HepG2 (cell line): ENCODE data around the gene CD300LF. TPM values are rescaled to one million over a fixed set of nuclear protein-coding genes. Genes with fewer than 3 reads are reported as not detected.
A peak's percentile ranks its signal among the peaks of the same experiment; 100 is the strongest.

ENCODE experiments used
- AGO2 ChIP-seq: fragments of 200-400 bp; formaldehyde crosslinking; optimal IDR thresholded peaks from 2 replicates; pipeline ENCODE3; 2017; ENCODE audit warnings: mild to moderate bottlenecking, low read depth, low read length, moderate library complexity
- CBFB ChIP-seq: sonication (generic); formaldehyde crosslinking; IDR thresholded peaks from 2 replicates; pipeline ENCODE4 v1.4.0; 2020; ENCODE audit warnings: missing genetic modification reagents
- CEBPB ChIP-seq: IDR thresholded peaks from 2 replicates; pipeline ENCODE4 v1.6.1; 2011; ENCODE audit warnings: low read depth, low read length, improper control_type of control experiment, borderline replicate concordance
- HHEX ChIP-seq: IDR thresholded peaks from 2 replicates; pipeline ENCODE4 v1.6.1; 2016; ENCODE audit warnings: control low read depth
- IRX3 ChIP-seq: sonication (generic); formaldehyde crosslinking; IDR thresholded peaks from 2 replicates; pipeline ENCODE4 v1.8.1; 2023; ENCODE audit warnings: mild to moderate bottlenecking, low read depth, missing genetic modification reagents, borderline replicate concordance
- PHF8 ChIP-seq: sonication (generic); formaldehyde crosslinking; IDR thresholded peaks from 2 replicates; pipeline ENCODE4 v1.5.0; 2020; ENCODE audit warnings: missing genetic modification reagents
- RELA ChIP-seq: sonication (generic); formaldehyde crosslinking; IDR thresholded peaks from 2 replicates; pipeline ENCODE4 v1.4.0; 2020; ENCODE audit warnings: missing genetic modification reagents
- TAF1 ChIP-seq: sonication (generic); formaldehyde crosslinking; IDR thresholded peaks from 2 replicates; pipeline ENCODE4 v1.4.0; 2020; ENCODE audit warnings: missing genetic modification reagents
- ZNF234 ChIP-seq: sonication (generic); formaldehyde crosslinking; conservative IDR thresholded peaks from 2 replicates; pipeline ENCODE4 v1.5.1; 2020; ENCODE audit warnings: mild to moderate bottlenecking, missing genetic modification reagents
- ZNF629 ChIP-seq: sonication (generic); formaldehyde crosslinking; conservative IDR thresholded peaks from 2 replicates; pipeline ENCODE4 v1.5.0; 2020; ENCODE audit warnings: missing genetic modification reagents
- ZNF713 ChIP-seq: sonication (generic); formaldehyde crosslinking; IDR thresholded peaks from 2 replicates; pipeline ENCODE4 v1.4.0; 2020; ENCODE audit warnings: mild to moderate bottlenecking, missing genetic modification reagents
- ZNF781 ChIP-seq: sonication (generic); formaldehyde crosslinking; IDR thresholded peaks from 2 replicates; pipeline ENCODE4 v1.5.1; 2020; ENCODE audit warnings: borderline replicate concordance, mild to moderate bottlenecking, missing genetic modification reagents; ENCODE audit errors: not compliant biosample characterization
- polyA plus RNA-seq, 8 experiments: library from polyadenylated mRNA; depleted of rRNA in 3 of 8; stranded (reverse) in 7 of 8; unstranded in 1 of 8; fragments of >200 nt; fragmentation: Illumina TruSeq in 4 of 8; extraction: Trizol in 4 of 8; gene quantifications; 2 replicates each; pipeline versions ENCODE4 v1.2.1 to v1.2.3, GENCODE V29; 2011 to 2016; ENCODE audit warnings: low read depth in 4 of 8, missing spikeins in 1 of 8, mixed read lengths in 1 of 8; ENCODE audit not compliant: insufficient read depth in 1 of 8
- total RNA-seq, 5 experiments: library from RNA; depleted of rRNA; stranded (reverse); fragments of >200 nt; fragmentation: Illumina TruSeq; extraction: Trizol; gene quantifications; 2 replicates each; pipeline ENCODE4 v1.2.3, GENCODE V29; 2016; ENCODE audit warnings: low read depth in 1 of 5
- TF ChIP-seq, protein P1 (sequence below): sonication (generic); formaldehyde crosslinking; IDR thresholded peaks from 2 replicates; pipeline ENCODE4 v1.4.0; 2020; ENCODE audit warnings: missing genetic modification reagents
- TF ChIP-seq, protein P2 (sequence below): sonication (generic); formaldehyde crosslinking; IDR thresholded peaks from 2 replicates; pipeline ENCODE4 v1.5.0; 2020; ENCODE audit warnings: missing genetic modification reagents
- TF ChIP-seq, protein P3 (sequence below): sonication (generic); formaldehyde crosslinking; conservative IDR thresholded peaks from 2 replicates; pipeline ENCODE4 v1.4.0; 2020; ENCODE audit warnings: missing genetic modification reagents
- TF ChIP-seq, protein P4 (sequence below): sonication (generic); formaldehyde crosslinking; conservative IDR thresholded peaks from 2 replicates; pipeline ENCODE4 v1.8.1; 2023; ENCODE audit warnings: missing genetic modification reagents
- TF ChIP-seq, protein P5 (sequence below): sonication (generic); formaldehyde crosslinking; IDR thresholded peaks from 2 replicates; pipeline ENCODE4 v1.8.1; 2023; ENCODE audit warnings: mild to moderate bottlenecking, missing genetic modification reagents, borderline replicate concordance
- TF ChIP-seq, protein P6 (sequence below): sonication (generic); formaldehyde crosslinking; IDR thresholded peaks from 2 replicates; pipeline ENCODE4 v1.5.1; 2020; ENCODE audit warnings: missing genetic modification reagents, mild to moderate bottlenecking, borderline replicate concordance
- TF ChIP-seq, protein P7 (sequence below): sonication (generic); formaldehyde crosslinking; IDR thresholded peaks from 2 replicates; pipeline ENCODE4 v1.5.0; 2020; ENCODE audit warnings: missing genetic modification reagents, mild to moderate bottlenecking, borderline replicate concordance

CD300LF gene
- total and polyA plus RNA-seq, 2 of the 13 experiments (the other 11 are each of a cell fraction or from before 2014, with no cell fraction given): not detected

DNA sequence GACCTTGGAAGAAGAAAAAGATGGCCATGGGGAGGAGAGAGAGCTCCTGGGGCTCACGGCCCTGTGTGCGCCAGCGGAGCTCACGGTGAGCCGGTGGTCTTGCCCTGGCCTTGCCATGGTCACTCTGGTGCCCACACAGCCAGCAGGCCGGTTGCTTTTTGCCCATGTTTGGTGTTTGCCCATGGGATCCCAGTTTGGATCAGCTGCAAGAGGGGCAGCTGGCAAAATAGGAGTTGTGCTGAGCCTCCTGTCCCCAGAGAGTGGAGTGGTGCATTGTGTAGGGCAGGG, 37.3 kb upstream of the CD300LF start (continued):
- TF ChIP-seq, protein P1, sequence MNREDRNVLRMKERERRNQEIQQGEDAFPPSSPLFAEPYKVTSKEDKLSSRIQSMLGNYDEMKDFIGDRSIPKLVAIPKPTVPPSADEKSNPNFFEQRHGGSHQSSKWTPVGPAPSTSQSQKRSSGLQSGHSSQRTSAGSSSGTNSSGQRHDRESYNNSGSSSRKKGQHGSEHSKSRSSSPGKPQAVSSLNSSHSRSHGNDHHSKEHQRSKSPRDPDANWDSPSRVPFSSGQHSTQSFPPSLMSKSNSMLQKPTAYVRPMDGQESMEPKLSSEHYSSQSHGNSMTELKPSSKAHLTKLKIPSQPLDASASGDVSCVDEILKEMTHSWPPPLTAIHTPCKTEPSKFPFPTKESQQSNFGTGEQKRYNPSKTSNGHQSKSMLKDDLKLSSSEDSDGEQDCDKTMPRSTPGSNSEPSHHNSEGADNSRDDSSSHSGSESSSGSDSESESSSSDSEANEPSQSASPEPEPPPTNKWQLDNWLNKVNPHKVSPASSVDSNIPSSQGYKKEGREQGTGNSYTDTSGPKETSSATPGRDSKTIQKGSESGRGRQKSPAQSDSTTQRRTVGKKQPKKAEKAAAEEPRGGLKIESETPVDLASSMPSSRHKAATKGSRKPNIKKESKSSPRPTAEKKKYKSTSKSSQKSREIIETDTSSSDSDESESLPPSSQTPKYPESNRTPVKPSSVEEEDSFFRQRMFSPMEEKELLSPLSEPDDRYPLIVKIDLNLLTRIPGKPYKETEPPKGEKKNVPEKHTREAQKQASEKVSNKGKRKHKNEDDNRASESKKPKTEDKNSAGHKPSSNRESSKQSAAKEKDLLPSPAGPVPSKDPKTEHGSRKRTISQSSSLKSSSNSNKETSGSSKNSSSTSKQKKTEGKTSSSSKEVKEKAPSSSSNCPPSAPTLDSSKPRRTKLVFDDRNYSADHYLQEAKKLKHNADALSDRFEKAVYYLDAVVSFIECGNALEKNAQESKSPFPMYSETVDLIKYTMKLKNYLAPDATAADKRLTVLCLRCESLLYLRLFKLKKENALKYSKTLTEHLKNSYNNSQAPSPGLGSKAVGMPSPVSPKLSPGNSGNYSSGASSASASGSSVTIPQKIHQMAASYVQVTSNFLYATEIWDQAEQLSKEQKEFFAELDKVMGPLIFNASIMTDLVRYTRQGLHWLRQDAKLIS: 0 out of 2 replicates have a peak, but pooled peaks have one; percentile 19
- TF ChIP-seq ZNF713 (CRISPR knock-in tag) (no peak), PHF8 (CRISPR knock-in tag) (peak; percentile 2; the same call in 1 of the 2 replicates), CEBPB (no peak), RELA (CRISPR knock-in tag) (peak; percentile 7; the same call in 1 of the 2 replicates), IRX3 (CRISPR knock-in tag) (0 out of 2 replicates have a peak, but pooled peaks have one; percentile 4), CBFB (0 out of 2 replicates have a peak, but pooled peaks have one; percentile 6), HHEX (CRISPR knock-in tag) (no peak), TAF1 (peak; percentile 11; the same call in 1 of the 2 replicates), ZNF629 (CRISPR knock-in tag) (no peak), AGO2 (peak; percentile 75), ZNF781 (CRISPR knock-in tag) (peak; percentile 19), ZNF234 (0 out of 2 replicates have a peak, but pooled peaks have one; percentile 38)
- TF ChIP-seq, protein P2, sequence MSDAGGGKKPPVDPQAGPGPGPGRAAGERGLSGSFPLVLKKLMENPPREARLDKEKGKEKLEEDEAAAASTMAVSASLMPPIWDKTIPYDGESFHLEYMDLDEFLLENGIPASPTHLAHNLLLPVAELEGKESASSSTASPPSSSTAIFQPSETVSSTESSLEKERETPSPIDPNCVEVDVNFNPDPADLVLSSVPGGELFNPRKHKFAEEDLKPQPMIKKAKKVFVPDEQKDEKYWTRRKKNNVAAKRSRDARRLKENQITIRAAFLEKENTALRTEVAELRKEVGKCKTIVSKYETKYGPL (CRISPR knock-in tag): no peak
- TF ChIP-seq, protein P3, sequence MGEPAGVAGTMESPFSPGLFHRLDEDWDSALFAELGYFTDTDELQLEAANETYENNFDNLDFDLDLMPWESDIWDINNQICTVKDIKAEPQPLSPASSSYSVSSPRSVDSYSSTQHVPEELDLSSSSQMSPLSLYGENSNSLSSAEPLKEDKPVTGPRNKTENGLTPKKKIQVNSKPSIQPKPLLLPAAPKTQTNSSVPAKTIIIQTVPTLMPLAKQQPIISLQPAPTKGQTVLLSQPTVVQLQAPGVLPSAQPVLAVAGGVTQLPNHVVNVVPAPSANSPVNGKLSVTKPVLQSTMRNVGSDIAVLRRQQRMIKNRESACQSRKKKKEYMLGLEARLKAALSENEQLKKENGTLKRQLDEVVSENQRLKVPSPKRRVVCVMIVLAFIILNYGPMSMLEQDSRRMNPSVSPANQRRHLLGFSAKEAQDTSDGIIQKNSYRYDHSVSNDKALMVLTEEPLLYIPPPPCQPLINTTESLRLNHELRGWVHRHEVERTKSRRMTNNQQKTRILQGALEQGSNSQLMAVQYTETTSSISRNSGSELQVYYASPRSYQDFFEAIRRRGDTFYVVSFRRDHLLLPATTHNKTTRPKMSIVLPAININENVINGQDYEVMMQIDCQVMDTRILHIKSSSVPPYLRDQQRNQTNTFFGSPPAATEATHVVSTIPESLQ: 0 out of 2 replicates have a peak, but pooled peaks have one; percentile 0
- TF ChIP-seq, protein P4, sequence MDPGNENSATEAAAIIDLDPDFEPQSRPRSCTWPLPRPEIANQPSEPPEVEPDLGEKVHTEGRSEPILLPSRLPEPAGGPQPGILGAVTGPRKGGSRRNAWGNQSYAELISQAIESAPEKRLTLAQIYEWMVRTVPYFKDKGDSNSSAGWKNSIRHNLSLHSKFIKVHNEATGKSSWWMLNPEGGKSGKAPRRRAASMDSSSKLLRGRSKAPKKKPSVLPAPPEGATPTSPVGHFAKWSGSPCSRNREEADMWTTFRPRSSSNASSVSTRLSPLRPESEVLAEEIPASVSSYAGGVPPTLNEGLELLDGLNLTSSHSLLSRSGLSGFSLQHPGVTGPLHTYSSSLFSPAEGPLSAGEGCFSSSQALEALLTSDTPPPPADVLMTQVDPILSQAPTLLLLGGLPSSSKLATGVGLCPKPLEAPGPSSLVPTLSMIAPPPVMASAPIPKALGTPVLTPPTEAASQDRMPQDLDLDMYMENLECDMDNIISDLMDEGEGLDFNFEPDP: 0 out of 2 replicates have a peak, but pooled peaks have one; percentile 14
- TF ChIP-seq, protein P5, sequence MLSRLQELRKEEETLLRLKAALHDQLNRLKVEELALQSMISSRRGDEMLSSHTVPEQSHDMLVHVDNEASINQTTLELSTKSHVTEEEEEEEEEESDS: 0 out of 2 replicates have a peak, but pooled peaks have one; percentile 72
- TF ChIP-seq, protein P6, sequence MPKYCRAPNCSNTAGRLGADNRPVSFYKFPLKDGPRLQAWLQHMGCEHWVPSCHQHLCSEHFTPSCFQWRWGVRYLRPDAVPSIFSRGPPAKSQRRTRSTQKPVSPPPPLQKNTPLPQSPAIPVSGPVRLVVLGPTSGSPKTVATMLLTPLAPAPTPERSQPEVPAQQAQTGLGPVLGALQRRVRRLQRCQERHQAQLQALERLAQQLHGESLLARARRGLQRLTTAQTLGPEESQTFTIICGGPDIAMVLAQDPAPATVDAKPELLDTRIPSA (CRISPR knock-in tag): peak; percentile 68; the same call in 1 of the 2 replicates
- TF ChIP-seq, protein P7, sequence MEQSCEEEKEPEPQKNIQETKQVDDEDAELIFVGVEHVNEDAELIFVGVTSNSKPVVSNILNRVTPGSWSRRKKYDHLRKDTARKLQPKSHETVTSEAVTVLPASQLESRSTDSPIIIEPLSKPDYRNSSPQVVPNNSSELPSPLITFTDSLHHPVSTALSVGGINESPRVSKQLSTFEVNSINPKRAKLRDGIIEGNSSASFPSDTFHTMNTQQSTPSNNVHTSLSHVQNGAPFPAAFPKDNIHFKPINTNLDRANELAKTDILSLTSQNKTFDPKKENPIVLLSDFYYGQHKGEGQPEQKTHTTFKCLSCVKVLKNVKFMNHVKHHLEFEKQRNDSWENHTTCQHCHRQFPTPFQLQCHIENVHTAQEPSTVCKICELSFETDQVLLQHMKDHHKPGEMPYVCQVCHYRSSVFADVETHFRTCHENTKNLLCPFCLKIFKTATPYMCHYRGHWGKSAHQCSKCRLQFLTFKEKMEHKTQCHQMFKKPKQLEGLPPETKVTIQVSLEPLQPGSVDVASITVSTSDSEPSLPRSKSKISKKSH: peak; percentile 82; the same call in 1 of the 2 replicates
